HG03442 (cell line): ENCODE data around the gene MCF2L.

Source experiments
- ATAC-seq: cut with Tn5 transposase; IDR thresholded peaks from one replicate; pipeline ENCODE4 v1.9.1; 2021; ENCODE audit warnings: mild to moderate bottlenecking, moderate library complexity; ENCODE audit not compliant: unreplicated experiment

The MCF2L gene

GRCh38 chr13:113014752-113015745 lies 46.0 kb downstream of the MCF2L start:
- ATAC-seq: no peak

GRCh38 chr13:113015826-113016525 lies 47.0 kb downstream of the MCF2L start:
- no peak for ATAC-seq

GRCh38 chr13:113016526-113017295 lies 47.7 kb downstream of the MCF2L start:
- ATAC-seq: no peak

- no peak for ATAC-seq
These were observed 48.6 kb downstream of the MCF2L start for GRCh38 chr13:113017506-113018215.

GRCh38 chr13:113018676-113019465 lies 49.9 kb downstream of the MCF2L start:
- ATAC-seq: no peak

GRCh38 chr13:113020323-113021080 lies 51.5 kb downstream of the MCF2L start:
- no peak for ATAC-seq

GRCh38 chr13:113021391-113021790 lies 52.4 kb downstream of the MCF2L start:
- no peak for ATAC-seq

GRCh38 chr13:113021811-113022210 lies 52.8 kb downstream of the MCF2L start:
- ATAC-seq: no peak

GRCh38 chr13:113022391-113022744 lies 53.4 kb downstream of the MCF2L start:
- no peak for ATAC-seq

GRCh38 chr13:113022745-113023574 lies 53.9 kb downstream of the MCF2L start:
- no peak for ATAC-seq

GRCh38 chr13:113023694-113024430 lies 54.8 kb downstream of the MCF2L start:
- no peak for ATAC-seq

- ATAC-seq: no peak
These were observed 55.5 kb downstream of the MCF2L start for GRCh38 chr13:113024466-113024865.

GRCh38 chr13:113026391-113026910 lies 57.4 kb downstream of the MCF2L start:
- ATAC-seq: no peak

- no peak for ATAC-seq
These were observed 58.1 kb downstream of the MCF2L start for GRCh38 chr13:113027095-113027494.

GRCh38 chr13:113027566-113027965 lies 58.6 kb downstream of the MCF2L start:
- ATAC-seq: no peak

GRCh38 chr13:113028336-113029060 lies 59.5 kb downstream of the MCF2L start:
- no peak for ATAC-seq

- no peak for ATAC-seq
These were observed 60.0 kb downstream of the MCF2L start for GRCh38 chr13:113029061-113029445.
